C4-2B (cell line): ENCODE data around the gene PLEKHM2.

Experiments used
- CTCF ChIP-seq: fragments of 450-650 bp; conservative IDR thresholded peaks from 2 replicates; pipeline ENCODE4 v1.5.1; 2017; ENCODE audit warnings: mild to moderate bottlenecking
- ZFX ChIP-seq: fragments of 450-650 bp; IDR thresholded peaks from 2 replicates; pipeline ENCODE4 v1.6.1; 2017

GRCh38 chr1:15739745-15740144 is 55.6 kb downstream of the PLEKHM2 start:
- TF ChIP-seq CTCF, result no peak
- TF ChIP-seq ZFX, result no peak
